HG02763 (cell line): ENCODE results near the gene THOC7.

ENCODE experiments used
- ATAC-seq: cut with Tn5 transposase; IDR thresholded peaks from one replicate; pipeline ENCODE4 v1.9.1; 2021; ENCODE audit warnings: mild to moderate bottlenecking, moderate library complexity; ENCODE audit not compliant: unreplicated experiment

Gene THOC7

DNA sequence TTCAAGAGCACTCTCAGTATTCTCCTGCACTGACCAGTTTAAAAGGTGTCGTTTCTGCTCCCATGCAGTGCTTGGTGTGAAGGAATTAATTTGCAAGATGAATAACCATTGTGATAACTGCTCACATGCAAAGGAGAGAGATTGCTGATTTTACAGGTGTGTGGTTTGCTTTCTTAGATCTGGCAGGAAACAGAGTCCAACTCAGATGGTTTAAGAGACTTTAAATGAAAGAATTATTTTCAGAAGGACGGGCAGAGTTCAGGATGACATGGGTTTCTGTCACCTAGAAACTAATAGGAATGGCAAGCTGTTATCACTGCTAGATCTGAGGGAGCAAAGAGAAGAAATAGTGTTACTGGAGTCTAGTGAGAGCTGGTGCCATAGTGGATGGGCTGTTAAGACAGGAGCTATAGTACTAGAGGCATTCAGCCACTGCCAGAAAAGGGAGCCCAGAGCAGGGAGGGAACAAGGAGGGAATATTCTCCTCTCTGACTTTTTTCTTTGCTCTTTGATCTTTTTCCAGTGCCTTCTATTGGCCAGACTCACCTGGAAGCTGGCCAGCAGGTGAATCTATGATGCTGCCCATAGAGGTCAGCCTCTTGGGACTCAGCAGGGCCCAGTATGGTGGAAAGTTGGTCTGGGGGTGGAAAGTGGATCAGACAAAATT, 14.9 kb upstream of the THOC7 start:
- no peak for ATAC-seq

DNA sequence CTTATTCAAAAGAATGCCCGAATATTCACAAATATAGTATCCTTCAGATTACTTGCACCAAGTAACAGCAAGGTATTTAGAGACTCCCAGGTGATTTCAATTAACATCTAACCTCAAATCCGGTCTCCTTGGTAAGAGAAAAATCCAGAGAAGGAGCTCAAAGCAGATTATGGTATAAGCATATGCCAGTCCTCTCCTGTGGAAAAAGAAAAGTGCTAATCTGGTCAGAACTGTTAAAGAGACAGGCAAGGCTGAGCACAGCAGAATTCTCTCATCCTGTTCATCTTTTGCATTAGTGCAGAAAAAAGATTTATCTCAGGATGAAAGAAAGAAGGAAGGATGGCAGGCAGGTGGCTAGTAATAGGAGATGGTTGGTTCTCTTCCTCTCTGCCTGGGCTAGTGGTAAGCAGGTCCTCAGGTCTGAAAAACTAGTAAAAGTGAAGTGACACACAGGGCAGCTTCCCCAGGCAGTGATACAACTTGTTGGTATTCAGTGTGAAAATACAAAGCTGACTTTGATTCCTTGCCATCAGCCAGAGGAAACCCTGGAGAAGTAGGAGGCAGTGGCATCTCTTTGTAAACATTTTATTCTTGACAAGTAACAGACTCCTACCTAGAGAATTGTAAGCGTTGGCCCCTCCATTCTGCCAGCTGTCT, 14.3 kb upstream of the THOC7 start:
- no peak for ATAC-seq

GRCh38 chr3:63876260-63876659, 12.7 kb upstream of the THOC7 start:
- ATAC-seq = no peak

- no peak for ATAC-seq
Measured at GRCh38 chr3:63875510-63875909, 11.9 kb upstream of the THOC7 start.

DNA sequence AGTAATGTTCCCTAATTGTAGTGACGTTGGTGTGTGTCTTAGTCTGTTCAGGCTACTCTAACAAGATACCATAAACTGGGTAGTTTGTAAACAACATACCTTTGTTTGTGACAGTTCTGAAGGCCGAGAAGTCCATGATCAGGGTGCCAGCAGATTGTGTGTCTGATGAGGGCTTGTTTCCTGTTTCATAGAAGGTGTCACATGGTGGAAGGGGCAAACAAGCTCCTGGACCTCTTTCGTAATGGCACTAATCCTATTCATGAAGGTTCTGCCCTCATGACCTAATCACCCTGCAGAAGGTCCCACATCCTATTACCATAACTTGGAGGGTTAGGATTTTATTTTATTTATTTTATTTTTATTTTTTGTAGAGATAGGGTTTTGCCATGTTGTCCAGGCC, 11.2 kb upstream of the THOC7 start:
- ATAC-seq = no peak

DNA sequence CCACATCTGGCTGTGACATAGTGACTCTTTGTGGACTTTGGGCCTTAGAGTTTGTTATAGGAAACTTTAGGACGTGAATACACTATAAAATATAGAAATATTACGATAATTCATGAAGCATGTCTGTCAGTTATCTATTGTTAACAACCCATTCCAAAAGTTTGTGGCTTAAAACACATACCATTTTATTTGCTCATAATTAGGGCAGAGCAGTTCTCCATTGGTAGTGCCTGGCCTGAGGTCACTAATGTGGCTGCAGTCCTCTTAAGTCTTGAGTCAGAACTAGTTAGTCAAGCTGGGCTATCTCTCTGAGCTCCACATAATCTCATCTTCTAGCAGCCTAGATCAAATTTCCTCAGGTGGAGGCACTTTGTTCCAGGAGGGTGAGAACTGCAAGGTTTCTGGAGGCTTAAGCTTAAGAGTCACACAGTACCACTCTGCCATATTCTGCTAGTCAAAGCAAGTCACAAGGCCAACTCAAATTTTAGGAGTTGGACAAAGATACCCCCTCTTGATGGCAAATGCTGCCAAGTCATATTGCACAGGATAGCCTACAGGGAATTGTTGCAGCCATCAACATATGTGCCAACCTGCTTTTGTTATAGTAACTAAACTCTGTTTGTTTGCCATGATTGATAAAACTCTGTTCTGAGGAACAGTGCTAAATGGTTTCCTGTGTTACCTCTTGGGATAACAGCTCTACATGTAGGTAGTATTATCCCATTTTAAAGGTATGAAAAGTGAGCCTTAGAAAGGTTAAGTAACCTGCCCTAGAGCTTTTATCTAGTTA, 8.7 kb upstream of the THOC7 start:
- ATAC-seq = no peak

DNA sequence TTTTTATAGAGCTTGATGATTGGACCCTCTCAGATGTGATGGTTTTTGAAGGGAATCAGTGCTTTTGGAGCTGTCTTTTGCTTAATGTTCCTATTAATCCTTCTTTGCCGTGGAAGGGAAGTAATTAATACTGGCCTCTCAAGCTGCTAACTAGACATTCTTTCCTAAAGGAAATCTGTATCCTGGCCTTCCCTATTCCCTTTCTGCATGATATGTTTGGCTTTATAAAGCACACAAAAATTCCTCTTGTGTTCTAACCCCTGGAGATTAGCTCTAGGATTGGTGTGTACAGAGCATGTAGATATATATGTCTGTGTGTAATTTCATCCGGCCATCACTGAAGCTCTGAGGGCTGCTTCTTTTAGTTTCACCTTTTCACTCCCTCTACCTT, 7.0 kb upstream of the THOC7 start:
- no peak for ATAC-seq

GRCh38 chr3:63869940-63870614, 6.5 kb upstream of the THOC7 start:
- ATAC-seq = no peak

- no peak for ATAC-seq
Measured at GRCh38 chr3:63867225-63867624, 3.6 kb upstream of the THOC7 start.

DNA sequence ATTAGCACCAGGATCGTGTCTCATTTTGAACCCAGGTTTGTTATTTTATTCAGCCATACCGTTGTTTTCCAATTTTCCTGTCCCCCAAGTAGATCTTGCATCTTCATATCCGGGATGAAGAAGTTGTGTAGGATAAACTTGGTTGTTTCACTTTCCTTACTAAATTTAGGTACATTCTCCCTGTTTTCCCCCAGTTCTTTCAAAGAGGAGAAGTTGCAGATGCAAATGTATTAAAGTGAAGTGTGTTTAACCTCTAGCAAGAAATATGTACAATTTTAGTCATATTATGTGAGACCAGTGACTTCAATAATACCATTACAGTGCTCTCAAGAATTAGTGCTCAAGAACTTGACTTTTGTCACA, 1.3 kb upstream of the THOC7 start:
- ATAC-seq = no peak

GRCh38 chr3:63864008-63864964, 681 bp upstream of the THOC7 start:
- ATAC-seq = peak; percentile 52

DNA sequence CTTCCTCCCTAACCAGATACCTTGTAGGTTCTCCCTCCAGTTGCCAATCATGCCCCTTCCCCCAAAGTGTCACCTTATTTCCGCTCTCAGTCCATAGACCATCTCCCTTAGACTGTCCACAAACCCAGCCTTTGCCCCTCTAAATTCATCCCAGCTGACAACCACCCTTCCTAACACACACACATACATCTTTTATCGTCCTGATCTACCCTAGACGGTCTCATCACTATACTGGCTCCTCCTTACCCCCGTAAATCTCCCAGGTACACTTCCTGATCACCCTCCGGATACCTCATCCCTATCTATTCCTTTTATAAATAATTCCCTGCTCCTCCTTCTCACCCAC, 828 bp downstream of the THOC7 start:
- ATAC-seq = no peak

DNA sequence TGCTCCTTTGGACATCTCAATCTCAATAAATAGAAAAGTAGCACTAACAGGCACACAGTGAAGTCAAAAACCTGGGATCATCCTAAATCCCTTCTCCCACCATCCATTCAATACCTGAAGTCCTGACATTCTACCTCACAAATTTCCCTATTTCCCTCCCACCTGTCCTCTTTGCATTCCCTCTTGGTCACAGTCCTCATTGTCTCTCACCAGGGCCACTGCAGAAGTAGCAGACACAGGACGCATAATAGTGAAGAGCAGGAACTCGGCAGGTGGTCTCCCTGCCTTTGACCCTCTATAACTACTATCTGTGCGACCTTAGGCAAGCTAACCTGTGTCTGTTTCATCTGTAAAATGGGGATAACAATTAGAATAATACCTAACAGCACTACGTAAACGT, 2.3 kb downstream of the THOC7 start:
- ATAC-seq = no peak

- no peak for ATAC-seq
Measured at GRCh38 chr3:63860776-63861175, 2.8 kb downstream of the THOC7 start.

DNA sequence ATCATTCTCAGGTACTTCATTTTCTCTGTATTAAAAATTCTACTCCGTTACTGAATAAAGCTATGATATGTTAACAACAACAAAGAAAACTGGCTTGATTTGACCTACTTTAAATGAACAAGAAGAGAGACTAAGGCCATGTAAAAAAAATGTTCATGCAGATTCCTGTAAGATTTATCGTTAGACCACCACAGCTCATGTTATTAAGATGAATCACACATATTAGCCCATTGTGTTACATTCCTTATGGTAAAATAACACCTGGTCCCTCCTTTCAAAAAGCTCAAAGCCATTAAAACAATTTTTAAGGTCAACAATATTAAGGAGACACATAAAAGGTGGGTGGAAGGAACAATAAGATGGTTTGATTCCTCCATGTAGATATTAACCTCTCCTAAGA, 6.3 kb downstream of the THOC7 start:
- no peak for ATAC-seq

- no peak for ATAC-seq
Measured at GRCh38 chr3:63855333-63855940, 8.2 kb downstream of the THOC7 start.

- no peak for ATAC-seq
Measured at GRCh38 chr3:63853106-63853505, 10.5 kb downstream of the THOC7 start.

DNA sequence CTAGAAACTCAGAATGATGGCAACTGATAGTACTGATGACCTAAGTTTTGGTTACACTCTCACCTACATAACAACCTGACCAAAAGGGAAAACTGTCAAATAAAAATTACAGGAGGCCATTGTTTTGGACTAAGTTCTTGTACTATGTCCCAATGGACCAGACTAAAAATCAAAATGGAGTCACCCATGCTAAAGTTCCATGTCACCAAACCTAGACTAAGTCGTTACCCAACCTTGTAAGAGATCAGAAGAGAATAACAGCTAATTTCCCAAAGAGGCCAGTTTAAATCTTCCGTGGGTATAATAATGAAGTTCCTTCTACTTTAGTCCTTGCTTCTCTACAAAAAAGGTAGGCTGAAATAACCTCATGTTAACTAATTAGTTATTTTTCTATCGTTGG, 12.3 kb downstream of the THOC7 start:
- ATAC-seq = no peak

DNA sequence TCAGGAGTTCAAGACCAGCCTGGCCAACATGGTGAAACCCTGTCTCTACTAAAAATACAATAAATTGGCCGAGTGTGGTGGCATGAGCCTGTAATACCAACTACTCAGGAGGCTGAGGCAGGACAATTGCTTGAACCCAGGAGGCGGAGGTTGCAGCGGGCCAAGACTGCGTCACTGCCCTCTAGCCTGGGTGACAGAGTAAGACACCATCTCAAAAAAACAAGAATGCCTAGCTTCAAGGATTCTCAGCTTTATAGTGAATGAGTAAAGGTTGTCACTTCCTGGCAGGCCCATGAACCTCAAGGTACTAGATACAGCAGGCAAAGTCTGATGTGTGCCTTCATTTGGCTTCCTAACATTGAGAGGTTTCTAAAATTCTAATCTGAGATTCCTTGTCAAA, 14.4 kb downstream of the THOC7 start:
- no peak for ATAC-seq

DNA sequence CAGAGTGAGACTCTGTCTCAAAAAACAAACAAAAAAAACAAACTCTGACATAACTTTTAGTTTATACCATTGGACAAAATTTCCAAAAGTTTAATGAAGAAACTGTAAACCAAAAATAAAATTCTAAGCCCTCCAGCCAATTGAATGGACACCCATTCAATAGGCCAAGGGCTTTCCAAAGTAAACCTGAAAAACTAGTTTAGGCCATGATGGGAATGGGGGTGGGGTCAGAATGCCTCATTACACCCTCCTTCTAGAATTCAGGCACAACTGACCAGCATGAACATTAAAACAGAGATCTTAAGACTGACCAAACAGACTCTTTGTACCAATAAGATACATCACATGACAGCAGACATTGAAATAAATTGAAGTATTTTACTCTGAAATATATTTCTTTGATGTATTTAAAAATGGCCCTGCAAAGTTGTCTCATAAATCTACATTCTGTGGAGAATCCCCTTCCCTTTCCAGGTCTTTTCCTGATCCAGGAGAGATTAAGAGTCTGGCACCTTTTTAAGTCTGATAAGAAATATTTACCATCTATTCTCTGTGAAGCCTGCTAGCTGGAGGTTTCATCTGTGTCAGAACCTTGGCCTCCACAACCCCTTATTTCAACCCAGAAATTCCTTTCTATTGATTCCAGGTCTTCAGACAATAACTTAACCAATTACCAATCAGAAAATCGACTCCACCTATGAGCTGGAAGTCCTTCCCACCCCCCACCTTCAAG, 15.7 kb downstream of the THOC7 start:
- ATAC-seq = no peak
